PC-3 (cell line): ENCODE results near the gene TUT7. TPM values are rescaled to one million over a fixed set of nuclear protein-coding genes. Genes with fewer than 3 reads are reported as not detected.

Experiments
- ATAC-seq: fragments of 200-7000 bp; cut with Tn5 transposase; 2 replicates; pipeline ENCODE4 v1.9.1; 2020; ENCODE audit warnings: mild to moderate bottlenecking, moderate library complexity
- BruUV-seq: library from RNA; stranded (reverse); fragments of 400-500 nt; replicated peaks from 2 replicates; lab custom pipeline; 2021; lab: Mats Ljungman, UMichigan
- CTCF ChIA-PET: fragments of 300-600 bp; sonication (Branson Sonifier 250); formaldehyde crosslinking; loops from one replicate; lab custom pipeline; 2022; ENCODE audit warnings: antibody characterized with exemption; lab: Charles Lee
- POLR2A ChIA-PET: fragments of 300-600 bp; sonication (Branson Sonifier 250); formaldehyde crosslinking; loops from one replicate; lab custom pipeline; 2022; ENCODE audit warnings: antibody characterized with exemption; ENCODE audit not compliant: unreplicated experiment; lab: Charles Lee
- DNase-seq: peaks from one replicate; pipeline ENCODE4 v3.0.0-alpha.2; 2015
- H2AFZ ChIP-seq: fragments of 300-600 bp; sonication (generic); 2 replicates; pipeline ENCODE4 v1.6.0; 2016; ENCODE audit warnings: antibody characterized with exemption, low read length
- H3F3A ChIP-seq: fragments of 300-600 bp; sonication (generic); one replicate; pipeline ENCODE4 v1.6.0; 2017; ENCODE audit warnings: antibody characterized with exemption, low read length, control low read depth, mild to moderate bottlenecking; ENCODE audit not compliant: unreplicated experiment
- H3K27ac ChIP-seq: fragments of 300-600 bp; sonication (generic); 2 replicates; pipeline ENCODE4 v1.5.1; 2016; ENCODE audit warnings: mild to moderate bottlenecking, low read length
- H3K27me3 ChIP-seq: fragments of 300-600 bp; sonication (generic); 2 replicates; pipeline ENCODE4 v1.6.1; 2016; ENCODE audit warnings: low read length, mixed read lengths
- H3K36me3 ChIP-seq: fragments of 300-600 bp; sonication (generic); 2 replicates; pipeline ENCODE4 v1.6.1; 2016; ENCODE audit warnings: low read depth, mixed run types, low read length, mixed read lengths
- H3K4me1 ChIP-seq: fragments of 300-600 bp; sonication (generic); 2 replicates; pipeline ENCODE4 v1.5.1; 2016; ENCODE audit warnings: low read length; ENCODE audit not compliant: insufficient read depth
- H3K4me2 ChIP-seq: fragments of 300-600 bp; sonication (generic); 2 replicates; pipeline ENCODE4 v1.6.0; 2016; ENCODE audit warnings: low read length
- H3K4me3 ChIP-seq: fragments of 300-600 bp; sonication (generic); 2 replicates; pipeline ENCODE4 v1.5.1; 2016; ENCODE audit warnings: mild to moderate bottlenecking, low read length, mixed read lengths
- H3K79me2 ChIP-seq: fragments of 300-600 bp; sonication (generic); 2 replicates; pipeline ENCODE4 v1.6.1; 2017; ENCODE audit warnings: low read length, mixed read lengths
- H3K9ac ChIP-seq: fragments of 300-600 bp; sonication (generic); 2 replicates; pipeline ENCODE4 v1.6.0; 2016; ENCODE audit warnings: mild to moderate bottlenecking, low read length
- H3K9me2 ChIP-seq: fragments of 300-600 bp; sonication (generic); replicated peaks from 2 replicates; pipeline ENCODE4 v1.6.1; 2016; ENCODE audit warnings: mixed run types, low read length, mixed read lengths
- H3K9me3 ChIP-seq: fragments of 300-600 bp; sonication (generic); 2 replicates; pipeline ENCODE4 v1.6.1; 2016; ENCODE audit warnings: low read length, mixed read lengths
- H4K20me1 ChIP-seq: fragments of 300-600 bp; sonication (generic); 2 replicates; pipeline ENCODE4 v1.6.1; 2016; ENCODE audit warnings: low read length, mixed read lengths
- CTCF ChIP-seq: fragments of 300-600 bp; sonication (generic); conservative IDR thresholded peaks from 2 replicates; pipeline ENCODE4 v1.5.1; 2017; ENCODE audit warnings: antibody characterized with exemption, low read depth, mild to moderate bottlenecking, low read length
- EZH2 ChIP-seq: fragments of 300-600 bp; sonication (generic); IDR thresholded peaks from one replicate; pipeline ENCODE4 v1.6.1; 2017; ENCODE audit warnings: antibody characterized with exemption, mild to moderate bottlenecking, low read length; ENCODE audit not compliant: unreplicated experiment
- EZH2phosphoT487 ChIP-seq: fragments of 300-600 bp; sonication (generic); IDR thresholded peaks from 2 replicates; pipeline ENCODE4 v1.6.1; 2018; ENCODE audit warnings: mild to moderate bottlenecking, antibody characterized with exemption, low read length, borderline replicate concordance
- intact Hi-C: fragments of 100-400 bp; cut with micrococcal nuclease; formaldehyde crosslinking; loops from 2 replicates; pipeline ENCODE4 v1.9.0; 2023
- total RNA-seq: library from RNA; depleted of rRNA; stranded (reverse); fragments of >200 nt; gene quantifications from 2 replicates; pipeline ENCODE4 v1.2.3, GENCODE V29; 2014

Gene TUT7
- total RNA-seq, 1 experiment from 2014 or later: 12.3 TPM

GRCh38 chr9:86277072-86277471 lies 77.1 kb downstream of the TUT7 start:
- H3K4me3 ChIP-seq: no peak overlapping the region
- DNase-seq: no peak
- H3K36me3 ChIP-seq: peaks cover 25% of the 10 kb centered on the region
- H4K20me1 ChIP-seq: peaks cover 33% of the 10 kb centered on the region
- H3K9me3 ChIP-seq: no peaks in the 10 kb centered on the region
- no peaks in the 10 kb centered on the region for H3F3A ChIP-seq
- no peak overlapping the region for H3K4me2 ChIP-seq
- H3K9ac ChIP-seq: no peak overlapping the region
- peaks cover 7% of the 10 kb centered on the region for H3K4me1 ChIP-seq
- no peak overlapping the region for H2AFZ ChIP-seq
- no peaks in the 10 kb centered on the region for H3K9me2 ChIP-seq
- no peaks in the 10 kb centered on the region for H3K27me3 ChIP-seq
- TF ChIP-seq EZH2 (no peak), CTCF (no peak), EZH2phosphoT487 (no peak)
- ChIA-PET CTCF (interaction anchor here (0.6 kb wide), 1 partner anchor 457 kb away, joined by 3 read pairs; no protein-coding TSS in a partner anchor), POLR2A (no interaction called here)
- H3K79me2 ChIP-seq: peaks cover 85% of the 10 kb centered on the region
- BruUV-seq: no TSS peak
- no peak for ATAC-seq
- intact Hi-C loops: no loop called here
- no peak overlapping the region for H3K27ac ChIP-seq

DNA sequence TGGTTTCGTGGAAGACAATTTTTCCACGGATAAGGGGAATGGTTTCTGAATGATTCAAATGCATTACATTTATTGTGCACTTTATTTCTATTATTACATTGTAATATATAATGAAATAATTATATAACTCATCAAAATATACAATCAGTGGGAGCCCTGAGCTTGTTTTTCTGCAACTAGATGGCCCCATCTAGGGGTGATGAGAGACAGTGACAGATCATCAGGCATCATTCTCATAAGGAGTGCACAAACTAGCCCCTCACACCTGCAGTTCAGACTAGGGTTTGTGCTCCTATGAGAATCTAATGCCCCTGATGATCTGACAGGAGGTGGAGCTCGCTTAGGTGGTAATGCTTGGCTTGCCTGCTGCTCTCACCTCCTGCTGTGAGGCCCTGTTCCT lies 78.2 kb downstream of the TUT7 start:
- H3K9ac ChIP-seq: no peak overlapping the region
- H3K9me2 ChIP-seq: no peaks in the 10 kb centered on the region
- H2AFZ ChIP-seq: no peak overlapping the region
- no peaks in the 10 kb centered on the region for H3K27me3 ChIP-seq
- H3K79me2 ChIP-seq: peaks cover 74% of the 10 kb centered on the region
- no peak for DNase-seq
- POLR2A ChIA-PET: no interaction called here
- H3K27ac ChIP-seq: no peak overlapping the region
- no peaks in the 10 kb centered on the region for H3K9me3 ChIP-seq
- intact Hi-C loops: no loop called here
- no peaks in the 10 kb centered on the region for H3F3A ChIP-seq
- peaks cover 5% of the 10 kb centered on the region for H3K4me1 ChIP-seq
- H3K4me3 ChIP-seq: no peak overlapping the region
- peaks cover 36% of the 10 kb centered on the region for H3K36me3 ChIP-seq
- no peak overlapping the region for H3K4me2 ChIP-seq
- TF ChIP-seq EZH2: no peak
- TF ChIP-seq EZH2phosphoT487: no peak
- TF ChIP-seq CTCF: no peak; the same call in 1 of the 2 replicates
- no peak for ATAC-seq
- BruUV-seq: no TSS peak
- peaks cover 31% of the 10 kb centered on the region for H4K20me1 ChIP-seq
- CTCF ChIA-PET: no interaction called here

- Histone ChIP-seq H3K36me3 (peaks cover 36% of the 10 kb centered on the region), H3K79me2 (peaks cover 64% of the 10 kb centered on the region), H3K9me3 (no peaks in the 10 kb centered on the region), H2AFZ (no peak overlapping the region), H3K9ac (no peak overlapping the region), H3K4me1 (no peaks in the 10 kb centered on the region), H3K4me2 (no peak overlapping the region), H3K27me3 (no peaks in the 10 kb centered on the region), H3K4me3 (no peak overlapping the region), H3K27ac (no peak overlapping the region), H3F3A (no peaks in the 10 kb centered on the region), H4K20me1 (peaks cover 27% of the 10 kb centered on the region), H3K9me2 (no peaks in the 10 kb centered on the region)
- DNase-seq (no peak), ATAC-seq (no peak)
- intact Hi-C loops: no loop called here
- BruUV-seq: no TSS peak
- ChIA-PET CTCF (no interaction called here), POLR2A (no interaction called here)
- TF ChIP-seq EZH2: no peak
- no peak for TF ChIP-seq EZH2phosphoT487
- TF ChIP-seq CTCF: no peak
Measured at GRCh38 chr9:86274821-86275643, 79.2 kb downstream of the TUT7 start.
